ENCODE results near the gene MMD2.

DNA sequence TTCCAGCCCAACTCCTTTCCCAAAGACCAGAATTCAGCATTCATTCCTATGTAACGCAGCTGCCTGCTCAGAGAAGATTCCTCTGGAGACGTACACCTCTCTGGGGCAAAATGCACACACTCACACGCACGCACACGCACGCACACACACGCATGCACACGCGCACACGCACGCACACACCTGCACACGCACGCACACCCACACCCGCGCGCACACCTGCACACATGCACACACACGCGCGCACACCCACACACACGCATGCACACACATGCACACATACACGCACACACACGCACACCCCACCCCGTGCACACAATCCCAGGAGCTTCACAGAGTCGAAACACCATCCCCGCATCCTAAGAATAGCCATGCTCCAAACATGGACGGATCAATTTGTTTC, 13.0 kb downstream of the MMD2 start:
- TF ChIP-seq, protein P1, sequence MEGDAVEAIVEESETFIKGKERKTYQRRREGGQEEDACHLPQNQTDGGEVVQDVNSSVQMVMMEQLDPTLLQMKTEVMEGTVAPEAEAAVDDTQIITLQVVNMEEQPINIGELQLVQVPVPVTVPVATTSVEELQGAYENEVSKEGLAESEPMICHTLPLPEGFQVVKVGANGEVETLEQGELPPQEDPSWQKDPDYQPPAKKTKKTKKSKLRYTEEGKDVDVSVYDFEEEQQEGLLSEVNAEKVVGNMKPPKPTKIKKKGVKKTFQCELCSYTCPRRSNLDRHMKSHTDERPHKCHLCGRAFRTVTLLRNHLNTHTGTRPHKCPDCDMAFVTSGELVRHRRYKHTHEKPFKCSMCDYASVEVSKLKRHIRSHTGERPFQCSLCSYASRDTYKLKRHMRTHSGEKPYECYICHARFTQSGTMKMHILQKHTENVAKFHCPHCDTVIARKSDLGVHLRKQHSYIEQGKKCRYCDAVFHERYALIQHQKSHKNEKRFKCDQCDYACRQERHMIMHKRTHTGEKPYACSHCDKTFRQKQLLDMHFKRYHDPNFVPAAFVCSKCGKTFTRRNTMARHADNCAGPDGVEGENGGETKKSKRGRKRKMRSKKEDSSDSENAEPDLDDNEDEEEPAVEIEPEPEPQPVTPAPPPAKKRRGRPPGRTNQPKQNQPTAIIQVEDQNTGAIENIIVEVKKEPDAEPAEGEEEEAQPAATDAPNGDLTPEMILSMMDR (IDR thresholded peaks at IDR 0.05; ENCODE audit: low read length) = no peak
- no peak for TF ChIP-seq EZH2 (IDR thresholded peaks at IDR 0.05; ENCODE audit: borderline replicate concordance, low read length)
